ENCODE results near the gene ACADL.

Gene ACADL

GRCh38 chr2:210233487-210233886 is 8.2 kb upstream of the ACADL start:
- H3K27me3 ChIP-seq (ENCODE audit: control insufficient read depth, insufficient read depth, low read length): no peaks in the 10 kb centered on the region
- no peak overlapping the region for H3K9ac ChIP-seq (ENCODE audit: low read depth, low read length)
- no peaks in the 10 kb centered on the region for H3K36me3 ChIP-seq (ENCODE audit: control insufficient read depth, insufficient read depth, low read length)
- no peak overlapping the region for H3K4me3 ChIP-seq (ENCODE audit: low read depth, low read length)
- H3K27ac ChIP-seq (ENCODE audit: low read depth, low read length): no peak overlapping the region
- H3K9me3 ChIP-seq (ENCODE audit: control insufficient read depth, insufficient read depth, low read length): no peaks in the 10 kb centered on the region
- H3K4me1 ChIP-seq (ENCODE audit: control insufficient read depth, insufficient read depth, low read length): peaks cover 4% of the 10 kb centered on the region; the same call in 1 of the 2 replicates

- Histone ChIP-seq H3K36me3 (ENCODE audit: control insufficient read depth, insufficient read depth, low read length) (no peaks in the 10 kb centered on the region), H3K27me3 (ENCODE audit: control insufficient read depth, insufficient read depth, low read length) (peaks cover 8% of the 10 kb centered on the region), H3K9me3 (ENCODE audit: control insufficient read depth, insufficient read depth, low read length) (no peaks in the 10 kb centered on the region), H3K4me1 (ENCODE audit: control insufficient read depth, insufficient read depth, low read length) (peaks cover 8% of the 10 kb centered on the region; the same call in 1 of the 2 replicates), H3K27ac (ENCODE audit: low read depth, low read length) (no peak overlapping the region), H3K4me3 (ENCODE audit: low read depth, low read length) (no peak overlapping the region), H3K9ac (ENCODE audit: low read depth, low read length) (no peak overlapping the region)
These were observed 5.7 kb upstream of the ACADL start for GRCh38 chr2:210230984-210231383.

GRCh38 chr2:210230518-210230917 is 5.3 kb upstream of the ACADL start:
- peaks cover 10% of the 10 kb centered on the region; the same call in 1 of the 2 replicates for H3K4me1 ChIP-seq (ENCODE audit: control insufficient read depth, insufficient read depth, low read length)
- H3K27me3 ChIP-seq (ENCODE audit: control insufficient read depth, insufficient read depth, low read length): peaks cover 13% of the 10 kb centered on the region
- H3K9me3 ChIP-seq (ENCODE audit: control insufficient read depth, insufficient read depth, low read length): no peaks in the 10 kb centered on the region
- H3K4me3 ChIP-seq (ENCODE audit: low read depth, low read length): no peak overlapping the region
- H3K36me3 ChIP-seq (ENCODE audit: control insufficient read depth, insufficient read depth, low read length): no peaks in the 10 kb centered on the region
- no peak overlapping the region for H3K27ac ChIP-seq (ENCODE audit: low read depth, low read length)
- no peak overlapping the region for H3K9ac ChIP-seq (ENCODE audit: low read depth, low read length)

GRCh38 chr2:210228586-210228985 is 3.3 kb upstream of the ACADL start:
- Histone ChIP-seq H3K27me3 (ENCODE audit: control insufficient read depth, insufficient read depth, low read length) (peaks cover 31% of the 10 kb centered on the region), H3K27ac (ENCODE audit: low read depth, low read length) (no peak overlapping the region), H3K9ac (ENCODE audit: low read depth, low read length) (no peak overlapping the region), H3K4me3 (ENCODE audit: low read depth, low read length) (no peak overlapping the region), H3K9me3 (ENCODE audit: control insufficient read depth, insufficient read depth, low read length) (no peaks in the 10 kb centered on the region), H3K36me3 (ENCODE audit: control insufficient read depth, insufficient read depth, low read length) (no peaks in the 10 kb centered on the region), H3K4me1 (ENCODE audit: control insufficient read depth, insufficient read depth, low read length) (peaks cover 10% of the 10 kb centered on the region; the same call in 1 of the 2 replicates)

- no peaks in the 10 kb centered on the region for H3K9me3 ChIP-seq (ENCODE audit: control insufficient read depth, insufficient read depth, low read length)
- H3K27me3 ChIP-seq (ENCODE audit: control insufficient read depth, insufficient read depth, low read length): peaks cover 38% of the 10 kb centered on the region
- H3K9ac ChIP-seq (ENCODE audit: low read depth, low read length): no peak overlapping the region
- no peak overlapping the region for H3K4me3 ChIP-seq (ENCODE audit: low read depth, low read length)
- H3K36me3 ChIP-seq (ENCODE audit: control insufficient read depth, insufficient read depth, low read length): no peaks in the 10 kb centered on the region
- H3K27ac ChIP-seq (ENCODE audit: low read depth, low read length): no peak overlapping the region
- H3K4me1 ChIP-seq (ENCODE audit: control insufficient read depth, insufficient read depth, low read length): peaks cover 10% of the 10 kb centered on the region; the same call in 1 of the 2 replicates
These were observed 2.2 kb upstream of the ACADL start for GRCh38 chr2:210227290-210228088.

GRCh38 chr2:210226223-210226622 is 976 bp upstream of the ACADL start:
- peaks cover 10% of the 10 kb centered on the region; the same call in 1 of the 2 replicates for H3K4me1 ChIP-seq (ENCODE audit: control insufficient read depth, insufficient read depth, low read length)

GRCh38 chr2:210224591-210224940 is 681 bp downstream of the ACADL start:
- Histone ChIP-seq H3K4me3 (ENCODE audit: low read depth, low read length) (peak overlapping the region; percentile 70), H3K9me3 (ENCODE audit: control insufficient read depth, insufficient read depth, low read length) (no peaks in the 10 kb centered on the region), H3K27me3 (ENCODE audit: control insufficient read depth, insufficient read depth, low read length) (peaks cover 38% of the 10 kb centered on the region), H3K9ac (ENCODE audit: low read depth, low read length) (peak overlapping the region; percentile 22; the same call in 1 of the 2 replicates), H3K27ac (ENCODE audit: low read depth, low read length) (no peak overlapping the region), H3K4me1 (ENCODE audit: control insufficient read depth, insufficient read depth, low read length) (0 out of 2 replicates have a peak, but pooled peaks cover 6% of the 10 kb centered on the region), H3K36me3 (ENCODE audit: control insufficient read depth, insufficient read depth, low read length) (no peaks in the 10 kb centered on the region)

More at GRCh38 chr2:210226223-210226622, 976 bp upstream of the ACADL start:
- Histone ChIP-seq H3K36me3 (ENCODE audit: control insufficient read depth, insufficient read depth, low read length) (no peaks in the 10 kb centered on the region), H3K27ac (ENCODE audit: low read depth, low read length) (no peak overlapping the region), H3K27me3 (ENCODE audit: control insufficient read depth, insufficient read depth, low read length) (peaks cover 38% of the 10 kb centered on the region), H3K9me3 (ENCODE audit: control insufficient read depth, insufficient read depth, low read length) (no peaks in the 10 kb centered on the region), H3K4me3 (ENCODE audit: low read depth, low read length) (no peak overlapping the region), H3K9ac (ENCODE audit: low read depth, low read length) (no peak overlapping the region)

GRCh38 chr2:210215120-210215519 is 10.1 kb downstream of the ACADL start:
- Histone ChIP-seq H3K4me1 (ENCODE audit: control insufficient read depth, insufficient read depth, low read length) (peaks cover 13% of the 10 kb centered on the region), H3K4me3 (ENCODE audit: low read depth, low read length) (no peak overlapping the region), H3K36me3 (ENCODE audit: control insufficient read depth, insufficient read depth, low read length) (no peaks in the 10 kb centered on the region), H3K27me3 (ENCODE audit: control insufficient read depth, insufficient read depth, low read length) (no peaks in the 10 kb centered on the region), H3K9ac (ENCODE audit: low read depth, low read length) (no peak overlapping the region), H3K9me3 (ENCODE audit: control insufficient read depth, insufficient read depth, low read length) (no peaks in the 10 kb centered on the region), H3K27ac (ENCODE audit: low read depth, low read length) (no peak overlapping the region)

- Histone ChIP-seq H3K9me3 (ENCODE audit: control insufficient read depth, insufficient read depth, low read length) (no peaks in the 10 kb centered on the region), H3K9ac (ENCODE audit: low read depth, low read length) (no peak overlapping the region), H3K27ac (ENCODE audit: low read depth, low read length) (no peak overlapping the region), H3K27me3 (ENCODE audit: control insufficient read depth, insufficient read depth, low read length) (no peaks in the 10 kb centered on the region), H3K36me3 (ENCODE audit: control insufficient read depth, insufficient read depth, low read length) (no peaks in the 10 kb centered on the region), H3K4me1 (ENCODE audit: control insufficient read depth, insufficient read depth, low read length) (peaks cover 8% of the 10 kb centered on the region), H3K4me3 (ENCODE audit: low read depth, low read length) (no peak overlapping the region)
These were observed 15.1 kb downstream of the ACADL start for GRCh38 chr2:210210185-210210584.

- H3K9ac ChIP-seq (ENCODE audit: low read depth, low read length): no peak overlapping the region
- H3K4me3 ChIP-seq (ENCODE audit: low read depth, low read length): no peak overlapping the region
- no peaks in the 10 kb centered on the region for H3K4me1 ChIP-seq (ENCODE audit: control insufficient read depth, insufficient read depth, low read length)
- H3K27me3 ChIP-seq (ENCODE audit: control insufficient read depth, insufficient read depth, low read length): no peaks in the 10 kb centered on the region
- no peak overlapping the region for H3K27ac ChIP-seq (ENCODE audit: low read depth, low read length)
- no peaks in the 10 kb centered on the region for H3K36me3 ChIP-seq (ENCODE audit: control insufficient read depth, insufficient read depth, low read length)
- no peaks in the 10 kb centered on the region for H3K9me3 ChIP-seq (ENCODE audit: control insufficient read depth, insufficient read depth, low read length)
These were observed 17.3 kb downstream of the ACADL start for GRCh38 chr2:210207929-210208328.

- Histone ChIP-seq H3K27ac (ENCODE audit: low read depth, low read length) (no peak overlapping the region), H3K9ac (ENCODE audit: low read depth, low read length) (no peak overlapping the region), H3K27me3 (ENCODE audit: control insufficient read depth, insufficient read depth, low read length) (no peaks in the 10 kb centered on the region), H3K4me3 (ENCODE audit: low read depth, low read length) (no peak overlapping the region), H3K9me3 (ENCODE audit: control insufficient read depth, insufficient read depth, low read length) (no peaks in the 10 kb centered on the region), H3K4me1 (ENCODE audit: control insufficient read depth, insufficient read depth, low read length) (no peaks in the 10 kb centered on the region), H3K36me3 (ENCODE audit: control insufficient read depth, insufficient read depth, low read length) (no peaks in the 10 kb centered on the region)
These were observed 21.7 kb downstream of the ACADL start for GRCh38 chr2:210203558-210203957.
